ENCODE data around the gene ADAMTS13. TPM values are rescaled to one million over a fixed set of nuclear protein-coding genes. Genes with fewer than 3 reads are reported as not detected.
A peak's percentile ranks its signal among the peaks of the same experiment; 100 is the strongest.

Gene ADAMTS13
- total RNA-seq, 1 experiment from 2014 or later = 12.0 TPM

DNA sequence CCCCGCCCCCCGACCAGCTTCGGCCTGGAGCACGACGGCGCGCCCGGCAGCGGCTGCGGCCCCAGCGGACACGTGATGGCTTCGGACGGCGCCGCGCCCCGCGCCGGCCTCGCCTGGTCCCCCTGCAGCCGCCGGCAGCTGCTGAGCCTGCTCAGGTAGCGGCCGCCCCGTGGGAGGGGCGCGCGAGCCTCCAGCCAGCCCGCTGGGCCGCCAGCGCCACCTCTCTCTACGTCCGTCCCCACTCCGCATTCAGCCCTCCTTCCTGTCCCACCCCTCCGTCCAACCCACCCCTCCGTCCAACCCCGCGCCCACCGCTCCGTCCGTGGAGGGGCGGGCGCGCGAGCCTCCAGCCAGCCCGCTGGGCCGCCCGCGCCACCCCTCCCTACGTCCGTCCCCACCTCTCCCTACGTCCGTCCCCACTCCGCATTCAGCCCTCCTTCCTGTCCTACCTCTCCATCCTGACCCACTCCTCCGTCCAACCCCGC is 6.5 kb downstream of the ADAMTS13 start (continued):
- TF ChIP-seq, protein P1, sequence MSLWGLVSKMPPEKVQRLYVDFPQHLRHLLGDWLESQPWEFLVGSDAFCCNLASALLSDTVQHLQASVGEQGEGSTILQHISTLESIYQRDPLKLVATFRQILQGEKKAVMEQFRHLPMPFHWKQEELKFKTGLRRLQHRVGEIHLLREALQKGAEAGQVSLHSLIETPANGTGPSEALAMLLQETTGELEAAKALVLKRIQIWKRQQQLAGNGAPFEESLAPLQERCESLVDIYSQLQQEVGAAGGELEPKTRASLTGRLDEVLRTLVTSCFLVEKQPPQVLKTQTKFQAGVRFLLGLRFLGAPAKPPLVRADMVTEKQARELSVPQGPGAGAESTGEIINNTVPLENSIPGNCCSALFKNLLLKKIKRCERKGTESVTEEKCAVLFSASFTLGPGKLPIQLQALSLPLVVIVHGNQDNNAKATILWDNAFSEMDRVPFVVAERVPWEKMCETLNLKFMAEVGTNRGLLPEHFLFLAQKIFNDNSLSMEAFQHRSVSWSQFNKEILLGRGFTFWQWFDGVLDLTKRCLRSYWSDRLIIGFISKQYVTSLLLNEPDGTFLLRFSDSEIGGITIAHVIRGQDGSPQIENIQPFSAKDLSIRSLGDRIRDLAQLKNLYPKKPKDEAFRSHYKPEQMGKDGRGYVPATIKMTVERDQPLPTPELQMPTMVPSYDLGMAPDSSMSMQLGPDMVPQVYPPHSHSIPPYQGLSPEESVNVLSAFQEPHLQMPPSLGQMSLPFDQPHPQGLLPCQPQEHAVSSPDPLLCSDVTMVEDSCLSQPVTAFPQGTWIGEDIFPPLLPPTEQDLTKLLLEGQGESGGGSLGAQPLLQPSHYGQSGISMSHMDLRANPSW (CRISPR knock-in tag; conservative IDR thresholded peaks at IDR 0.05; ENCODE audit: low read depth) = no peak
- TF ChIP-seq ZNF416 (CRISPR knock-in tag; IDR thresholded peaks at IDR 0.05) (no peak), TCF7 (CRISPR knock-in tag; IDR thresholded peaks at IDR 0.05; ENCODE audit: low read depth) (no peak), ZNF396 (CRISPR knock-in tag; IDR thresholded peaks at IDR 0.05; ENCODE audit: borderline replicate concordance) (no peak), ZNF121 (CRISPR knock-in tag; IDR thresholded peaks at IDR 0.05) (no peak), RELA (CRISPR knock-in tag; IDR thresholded peaks at IDR 0.05; ENCODE audit: borderline replicate concordance) (no peak), OVOL2 (CRISPR knock-in tag; IDR thresholded peaks at IDR 0.05; ENCODE audit: borderline replicate concordance) (no peak), SP1 (CRISPR knock-in tag; conservative IDR thresholded peaks at IDR 0.05) (peak; percentile 56; the same call in 1 of the 2 replicates)
- TF ChIP-seq, protein P2, sequence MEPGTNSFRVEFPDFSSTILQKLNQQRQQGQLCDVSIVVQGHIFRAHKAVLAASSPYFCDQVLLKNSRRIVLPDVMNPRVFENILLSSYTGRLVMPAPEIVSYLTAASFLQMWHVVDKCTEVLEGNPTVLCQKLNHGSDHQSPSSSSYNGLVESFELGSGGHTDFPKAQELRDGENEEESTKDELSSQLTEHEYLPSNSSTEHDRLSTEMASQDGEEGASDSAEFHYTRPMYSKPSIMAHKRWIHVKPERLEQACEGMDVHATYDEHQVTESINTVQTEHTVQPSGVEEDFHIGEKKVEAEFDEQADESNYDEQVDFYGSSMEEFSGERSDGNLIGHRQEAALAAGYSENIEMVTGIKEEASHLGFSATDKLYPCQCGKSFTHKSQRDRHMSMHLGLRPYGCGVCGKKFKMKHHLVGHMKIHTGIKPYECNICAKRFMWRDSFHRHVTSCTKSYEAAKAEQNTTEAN (CRISPR knock-in tag; IDR thresholded peaks at IDR 0.05) = no peak
- TF ChIP-seq, protein P3, sequence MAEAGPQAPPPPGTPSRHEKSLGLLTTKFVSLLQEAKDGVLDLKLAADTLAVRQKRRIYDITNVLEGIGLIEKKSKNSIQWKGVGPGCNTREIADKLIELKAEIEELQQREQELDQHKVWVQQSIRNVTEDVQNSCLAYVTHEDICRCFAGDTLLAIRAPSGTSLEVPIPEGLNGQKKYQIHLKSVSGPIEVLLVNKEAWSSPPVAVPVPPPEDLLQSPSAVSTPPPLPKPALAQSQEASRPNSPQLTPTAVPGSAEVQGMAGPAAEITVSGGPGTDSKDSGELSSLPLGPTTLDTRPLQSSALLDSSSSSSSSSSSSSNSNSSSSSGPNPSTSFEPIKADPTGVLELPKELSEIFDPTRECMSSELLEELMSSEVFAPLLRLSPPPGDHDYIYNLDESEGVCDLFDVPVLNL (CRISPR knock-in tag; IDR thresholded peaks at IDR 0.05; ENCODE audit: borderline replicate concordance, low read depth) = no peak
- TF ChIP-seq, protein P4, sequence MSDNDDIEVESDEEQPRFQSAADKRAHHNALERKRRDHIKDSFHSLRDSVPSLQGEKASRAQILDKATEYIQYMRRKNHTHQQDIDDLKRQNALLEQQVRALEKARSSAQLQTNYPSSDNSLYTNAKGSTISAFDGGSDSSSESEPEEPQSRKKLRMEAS (CRISPR knock-in tag; IDR thresholded peaks at IDR 0.05) = no peak; the same call in 1 of the 2 replicates
- TF ChIP-seq, protein P5, sequence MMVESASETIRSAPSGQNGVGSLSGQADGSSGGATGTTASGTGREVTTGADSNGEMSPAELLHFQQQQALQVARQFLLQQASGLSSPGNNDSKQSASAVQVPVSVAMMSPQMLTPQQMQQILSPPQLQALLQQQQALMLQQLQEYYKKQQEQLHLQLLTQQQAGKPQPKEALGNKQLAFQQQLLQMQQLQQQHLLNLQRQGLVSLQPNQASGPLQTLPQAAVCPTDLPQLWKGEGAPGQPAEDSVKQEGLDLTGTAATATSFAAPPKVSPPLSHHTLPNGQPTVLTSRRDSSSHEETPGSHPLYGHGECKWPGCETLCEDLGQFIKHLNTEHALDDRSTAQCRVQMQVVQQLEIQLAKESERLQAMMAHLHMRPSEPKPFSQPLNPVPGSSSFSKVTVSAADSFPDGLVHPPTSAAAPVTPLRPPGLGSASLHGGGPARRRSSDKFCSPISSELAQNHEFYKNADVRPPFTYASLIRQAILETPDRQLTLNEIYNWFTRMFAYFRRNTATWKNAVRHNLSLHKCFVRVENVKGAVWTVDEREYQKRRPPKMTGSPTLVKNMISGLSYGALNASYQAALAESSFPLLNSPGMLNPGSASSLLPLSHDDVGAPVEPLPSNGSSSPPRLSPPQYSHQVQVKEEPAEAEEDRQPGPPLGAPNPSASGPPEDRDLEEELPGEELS (CRISPR knock-in tag; IDR thresholded peaks at IDR 0.05) = peak; percentile 47; the same call in 1 of the 2 replicates
- TF ChIP-seq, protein P6, sequence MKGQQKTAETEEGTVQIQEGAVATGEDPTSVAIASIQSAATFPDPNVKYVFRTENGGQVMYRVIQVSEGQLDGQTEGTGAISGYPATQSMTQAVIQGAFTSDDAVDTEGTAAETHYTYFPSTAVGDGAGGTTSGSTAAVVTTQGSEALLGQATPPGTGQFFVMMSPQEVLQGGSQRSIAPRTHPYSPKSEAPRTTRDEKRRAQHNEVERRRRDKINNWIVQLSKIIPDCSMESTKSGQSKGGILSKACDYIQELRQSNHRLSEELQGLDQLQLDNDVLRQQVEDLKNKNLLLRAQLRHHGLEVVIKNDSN (CRISPR knock-in tag; IDR thresholded peaks at IDR 0.05) = peak; percentile 33; the same call in 1 of the 2 replicates
- TF ChIP-seq, protein P7, sequence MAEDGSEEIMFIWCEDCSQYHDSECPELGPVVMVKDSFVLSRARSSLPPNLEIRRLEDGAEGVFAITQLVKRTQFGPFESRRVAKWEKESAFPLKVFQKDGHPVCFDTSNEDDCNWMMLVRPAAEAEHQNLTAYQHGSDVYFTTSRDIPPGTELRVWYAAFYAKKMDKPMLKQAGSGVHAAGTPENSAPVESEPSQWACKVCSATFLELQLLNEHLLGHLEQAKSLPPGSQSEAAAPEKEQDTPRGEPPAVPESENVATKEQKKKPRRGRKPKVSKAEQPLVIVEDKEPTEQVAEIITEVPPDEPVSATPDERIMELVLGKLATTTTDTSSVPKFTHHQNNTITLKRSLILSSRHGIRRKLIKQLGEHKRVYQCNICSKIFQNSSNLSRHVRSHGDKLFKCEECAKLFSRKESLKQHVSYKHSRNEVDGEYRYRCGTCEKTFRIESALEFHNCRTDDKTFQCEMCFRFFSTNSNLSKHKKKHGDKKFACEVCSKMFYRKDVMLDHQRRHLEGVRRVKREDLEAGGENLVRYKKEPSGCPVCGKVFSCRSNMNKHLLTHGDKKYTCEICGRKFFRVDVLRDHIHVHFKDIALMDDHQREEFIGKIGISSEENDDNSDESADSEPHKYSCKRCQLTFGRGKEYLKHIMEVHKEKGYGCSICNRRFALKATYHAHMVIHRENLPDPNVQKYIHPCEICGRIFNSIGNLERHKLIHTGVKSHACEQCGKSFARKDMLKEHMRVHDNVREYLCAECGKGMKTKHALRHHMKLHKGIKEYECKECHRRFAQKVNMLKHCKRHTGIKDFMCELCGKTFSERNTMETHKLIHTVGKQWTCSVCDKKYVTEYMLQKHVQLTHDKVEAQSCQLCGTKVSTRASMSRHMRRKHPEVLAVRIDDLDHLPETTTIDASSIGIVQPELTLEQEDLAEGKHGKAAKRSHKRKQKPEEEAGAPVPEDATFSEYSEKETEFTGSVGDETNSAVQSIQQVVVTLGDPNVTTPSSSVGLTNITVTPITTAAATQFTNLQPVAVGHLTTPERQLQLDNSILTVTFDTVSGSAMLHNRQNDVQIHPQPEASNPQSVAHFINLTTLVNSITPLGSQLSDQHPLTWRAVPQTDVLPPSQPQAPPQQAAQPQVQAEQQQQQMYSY (CRISPR knock-in tag; IDR thresholded peaks at IDR 0.05) = no peak
- TF ChIP-seq, protein P8, sequence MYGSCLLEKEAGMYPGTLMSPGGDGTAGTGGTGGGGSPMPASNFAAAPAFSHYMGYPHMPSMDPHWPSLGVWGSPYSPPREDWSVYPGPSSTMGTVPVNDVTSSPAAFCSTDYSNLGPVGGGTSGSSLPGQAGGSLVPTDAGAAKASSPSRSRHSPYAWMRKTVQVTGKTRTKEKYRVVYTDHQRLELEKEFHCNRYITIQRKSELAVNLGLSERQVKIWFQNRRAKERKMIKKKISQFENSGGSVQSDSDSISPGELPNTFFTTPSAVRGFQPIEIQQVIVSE (CRISPR knock-in tag; IDR thresholded peaks at IDR 0.05; ENCODE audit: borderline replicate concordance) = no peak
- TF ChIP-seq, protein P9, sequence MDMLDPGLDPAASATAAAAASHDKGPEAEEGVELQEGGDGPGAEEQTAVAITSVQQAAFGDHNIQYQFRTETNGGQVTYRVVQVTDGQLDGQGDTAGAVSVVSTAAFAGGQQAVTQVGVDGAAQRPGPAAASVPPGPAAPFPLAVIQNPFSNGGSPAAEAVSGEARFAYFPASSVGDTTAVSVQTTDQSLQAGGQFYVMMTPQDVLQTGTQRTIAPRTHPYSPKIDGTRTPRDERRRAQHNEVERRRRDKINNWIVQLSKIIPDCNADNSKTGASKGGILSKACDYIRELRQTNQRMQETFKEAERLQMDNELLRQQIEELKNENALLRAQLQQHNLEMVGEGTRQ (CRISPR knock-in tag; IDR thresholded peaks at IDR 0.05) = peak; percentile 88
